Measurements from ENCODE around the gene LDLRAD4.
"Not testable (repeated sequence)": the region's sequence is repeated elsewhere in the genome, so short reads cannot be mapped to it uniquely, and the experiment has no call there.

Gene LDLRAD4

DNA sequence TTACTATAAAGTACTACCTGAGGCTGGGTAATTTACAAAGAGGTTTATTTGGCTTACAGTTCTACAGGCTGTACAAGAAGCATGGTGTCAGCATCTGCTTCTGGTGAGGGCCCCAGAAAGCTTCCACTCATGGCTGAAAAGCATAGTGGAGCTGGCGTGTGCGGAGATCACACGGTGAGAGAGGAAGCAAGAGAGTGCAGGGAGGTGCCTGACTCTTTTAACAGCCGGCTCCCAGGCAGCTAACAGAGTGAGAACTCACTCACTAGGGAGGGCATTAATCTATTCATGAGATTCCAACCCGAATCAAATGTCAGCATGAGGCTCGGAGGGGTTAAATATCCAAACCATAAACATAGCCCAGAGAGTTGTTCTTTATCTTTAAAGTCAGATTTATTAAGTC, 117.3 kb downstream of the LDLRAD4 start:
- no peak for DNase-seq (ENCODE audit: low read depth in 3 of 3)

GRCh38 chr18:13336841-13337240, 118.3 kb downstream of the LDLRAD4 start:
- DNase-seq (ENCODE audit: low read depth in 3 of 3) = no peak

DNA sequence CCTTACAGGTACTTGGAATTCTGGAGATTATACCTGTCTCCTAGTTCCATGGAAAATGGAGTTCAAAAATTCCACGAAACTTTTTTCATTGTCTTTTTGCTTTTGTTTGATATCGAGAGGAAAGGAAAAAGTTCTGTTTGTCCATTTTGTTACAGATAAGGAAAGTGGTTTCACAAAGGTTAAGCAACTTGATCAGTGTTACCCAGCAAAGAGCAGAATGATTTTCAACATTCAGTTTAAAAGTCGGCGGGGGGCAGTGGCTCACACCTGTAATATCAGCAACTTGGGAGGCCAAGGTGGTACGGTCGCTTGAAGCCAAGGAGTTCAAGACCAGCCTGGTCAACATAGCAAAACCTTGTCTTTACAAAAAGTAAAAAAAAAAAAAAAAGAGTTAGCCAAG, 118.8 kb downstream of the LDLRAD4 start:
- DNase-seq (ENCODE audit: low read depth in 3 of 3) = no peak

DNA sequence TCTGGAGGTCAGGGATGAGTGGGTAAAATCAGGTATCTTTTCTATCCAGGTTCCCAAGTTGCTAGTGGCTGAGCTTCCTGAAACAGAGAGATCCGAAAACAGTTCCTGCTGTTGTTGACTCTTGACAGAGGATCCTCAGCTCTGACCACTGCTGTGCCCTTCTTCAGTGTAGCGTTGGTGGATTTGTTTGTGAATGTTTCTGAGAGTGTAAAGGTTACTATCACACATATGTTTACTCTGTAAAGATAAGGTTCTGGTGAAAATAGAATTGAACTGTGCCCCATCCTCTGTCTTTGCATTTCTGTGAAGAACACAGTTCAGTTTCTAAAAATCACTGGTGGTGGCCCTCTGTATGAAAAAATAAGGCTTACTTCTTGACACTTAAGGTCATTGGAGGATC, 119.8 kb downstream of the LDLRAD4 start:
- DNase-seq (ENCODE audit: low read depth in 3 of 3) = no peak

GRCh38 chr18:13339653-13340052, 121.1 kb downstream of the LDLRAD4 start:
- DNase-seq (ENCODE audit: low read depth in 3 of 3) = no peak

GRCh38 chr18:13346449-13346848, 127.9 kb downstream of the LDLRAD4 start:
- DNase-seq (ENCODE audit: low read depth in 3 of 3) = not testable (repeated sequence)

GRCh38 chr18:13353084-13353823, 134.7 kb downstream of the LDLRAD4 start:
- no peak for DNase-seq (ENCODE audit: low read depth in 3 of 3)

DNA sequence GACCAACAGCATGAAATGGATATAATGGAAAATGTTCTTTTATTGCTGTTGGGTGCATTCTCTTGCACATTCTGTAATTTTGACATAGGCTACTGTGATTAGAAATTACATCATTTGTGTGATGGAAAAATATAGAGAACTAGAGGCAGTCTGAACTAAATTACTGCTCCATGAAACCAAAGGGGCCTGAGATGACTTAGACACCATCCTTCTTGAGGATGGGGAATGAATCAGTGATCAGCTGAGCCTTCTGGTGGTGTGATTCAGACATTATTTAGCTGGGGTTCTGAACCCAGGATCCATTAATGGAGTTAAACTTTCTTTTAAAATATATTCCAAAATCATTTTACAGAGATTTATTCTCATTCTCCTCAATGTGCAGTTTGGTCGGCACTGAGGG, 135.8 kb downstream of the LDLRAD4 start:
- DNase-seq (ENCODE audit: low read depth in 3 of 3) = no peak

DNA sequence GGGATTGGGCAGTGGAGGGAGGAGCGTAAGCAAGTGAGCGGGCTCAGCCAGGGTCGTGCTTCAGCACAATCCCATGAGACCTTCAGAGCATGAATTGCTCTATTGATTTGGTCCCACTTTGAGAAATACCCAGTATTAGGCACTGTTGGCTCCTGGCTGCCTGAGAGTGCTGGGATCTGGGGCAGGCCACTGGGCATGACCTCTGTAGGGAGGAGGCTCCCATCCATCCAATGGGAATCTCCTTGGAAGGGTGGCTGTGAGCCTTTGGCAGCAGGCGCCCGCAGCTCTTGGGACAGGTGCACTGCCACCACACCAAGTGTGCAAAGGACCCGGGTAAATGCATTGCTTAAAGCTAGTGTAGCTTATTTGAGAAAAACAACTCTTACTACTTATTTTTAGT, 137.5 kb downstream of the LDLRAD4 start:
- DNase-seq (ENCODE audit: low read depth in 3 of 3) = no peak

DNA sequence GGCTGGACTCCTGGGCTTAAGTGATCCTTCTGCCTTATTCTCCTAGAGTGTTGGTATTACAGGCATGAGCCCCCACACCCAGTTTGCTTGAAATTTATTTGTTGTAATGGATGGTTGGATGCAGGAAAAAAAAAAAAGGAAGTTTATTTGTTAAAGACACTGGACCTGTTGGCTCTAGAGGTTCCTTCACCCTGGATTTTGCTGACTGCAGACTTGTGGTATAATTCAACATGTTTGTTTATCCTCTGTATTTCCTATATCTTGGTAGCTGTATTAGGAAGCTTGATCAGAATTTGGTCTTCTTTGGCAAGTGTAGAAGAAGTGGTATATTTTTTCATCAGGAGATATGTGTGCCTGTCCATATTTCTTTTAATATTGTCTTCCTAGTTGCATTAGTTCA, 138.7 kb downstream of the LDLRAD4 start:
- no peak for DNase-seq (ENCODE audit: low read depth in 3 of 3)

DNA sequence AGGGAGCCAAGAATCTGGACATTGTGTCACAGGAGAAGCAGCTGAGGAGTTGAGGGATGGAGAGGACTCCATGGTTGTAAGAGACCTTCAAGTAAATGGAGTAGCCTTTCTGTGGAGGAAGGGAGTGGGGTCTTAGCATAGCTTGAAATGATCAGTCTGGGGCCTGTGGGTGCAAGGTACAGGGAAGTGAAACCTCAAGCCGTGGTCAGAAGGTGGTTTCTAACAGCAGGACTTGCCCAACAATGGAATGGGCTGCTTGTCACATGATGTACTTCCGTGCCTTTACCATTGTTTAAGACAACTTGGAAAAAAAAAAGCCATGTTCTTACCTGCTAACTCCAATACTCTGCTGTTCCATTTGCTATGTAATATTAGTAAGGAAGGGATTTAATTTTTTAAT, 140.7 kb downstream of the LDLRAD4 start:
- DNase-seq (ENCODE audit: low read depth in 3 of 3) = no peak

DNA sequence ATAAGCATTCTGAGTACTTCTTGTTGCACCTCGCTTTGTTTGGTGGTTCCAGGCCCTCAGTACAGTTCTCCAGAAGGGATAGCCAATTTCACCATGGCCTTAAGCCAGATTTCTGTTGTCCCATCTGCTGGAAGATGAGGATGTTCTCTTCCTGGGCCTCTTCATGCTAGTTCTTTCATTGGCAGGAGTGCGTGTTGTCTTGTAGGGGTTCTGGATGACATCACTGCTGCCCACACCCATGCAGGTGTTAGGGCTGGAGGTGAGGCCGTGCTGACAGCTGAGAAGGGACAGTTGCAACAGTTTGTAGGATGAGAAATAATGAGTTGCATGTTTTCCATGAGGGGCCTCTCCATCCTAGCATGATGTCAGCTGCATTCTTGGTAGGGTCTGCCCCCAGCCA, 142.9 kb downstream of the LDLRAD4 start:
- no peak for DNase-seq (ENCODE audit: low read depth in 3 of 3)

DNA sequence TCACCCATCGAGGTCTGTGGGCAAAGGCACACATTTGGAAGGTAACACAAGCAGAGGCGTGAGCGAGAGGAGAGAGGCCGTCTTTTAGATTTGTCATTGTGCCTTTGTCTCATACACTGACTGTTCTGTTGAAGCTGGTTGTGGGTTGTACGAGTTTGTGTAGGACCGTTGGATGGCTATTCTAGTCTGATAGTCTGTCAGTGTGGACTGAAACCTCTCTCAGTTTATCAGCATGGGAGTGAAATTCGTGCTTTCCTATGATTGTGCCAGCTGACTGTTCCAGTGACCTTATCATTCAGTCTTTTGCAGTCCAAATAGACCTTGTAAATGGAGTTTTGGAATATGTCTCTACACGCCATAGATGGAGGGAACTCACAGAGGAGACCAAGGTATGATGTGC, 143.5 kb downstream of the LDLRAD4 start:
- DNase-seq (ENCODE audit: low read depth in 3 of 3) = no peak

GRCh38 chr18:13362607-13363006, 144.0 kb downstream of the LDLRAD4 start:
- no peak for DNase-seq (ENCODE audit: low read depth in 3 of 3)

DNA sequence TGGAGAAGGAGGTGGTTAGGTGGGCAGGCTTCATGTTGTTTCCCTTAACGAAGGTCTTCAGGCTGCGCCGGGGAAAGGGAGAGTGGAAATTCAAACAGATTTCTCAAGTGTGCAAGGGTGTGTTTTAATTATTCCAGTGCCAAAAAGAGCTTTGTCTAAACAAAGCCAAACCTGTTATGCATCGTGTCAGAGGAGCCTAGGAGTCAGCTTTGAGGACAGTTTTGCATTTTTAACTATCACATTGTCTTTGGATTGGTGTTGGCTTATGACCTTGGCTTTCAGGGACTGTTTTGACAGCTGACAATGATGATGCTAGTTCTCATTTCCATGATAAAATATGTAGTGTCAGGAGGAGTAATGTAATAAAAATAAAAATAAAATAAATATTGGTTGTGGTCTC, 144.8 kb downstream of the LDLRAD4 start:
- DNase-seq (ENCODE audit: low read depth in 3 of 3) = no peak

GRCh38 chr18:13364721-13365205, 146.2 kb downstream of the LDLRAD4 start:
- no peak for DNase-seq (ENCODE audit: low read depth in 3 of 3)

GRCh38 chr18:13366131-13366530, 147.6 kb downstream of the LDLRAD4 start:
- DNase-seq (ENCODE audit: low read depth in 3 of 3) = no peak

DNA sequence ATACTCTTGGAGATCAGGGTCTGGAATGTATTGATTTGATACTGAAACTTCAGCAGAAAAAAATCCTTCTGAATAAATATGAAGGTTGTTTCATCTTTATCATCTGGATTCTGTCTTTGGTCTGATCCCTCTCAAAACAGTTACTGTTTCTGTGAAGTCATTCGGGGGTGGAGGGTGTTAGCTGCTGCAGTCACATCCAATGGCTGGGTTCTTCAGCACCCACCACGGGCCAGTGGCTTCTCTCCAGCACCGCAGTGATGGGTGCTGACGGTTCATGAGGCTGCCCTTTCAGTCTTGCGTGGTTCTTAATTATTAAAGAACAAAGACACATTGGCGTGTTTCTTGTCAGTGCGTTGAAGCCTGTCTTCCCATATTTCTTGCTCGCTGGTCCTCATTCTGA, 148.0 kb downstream of the LDLRAD4 start:
- no peak for DNase-seq (ENCODE audit: low read depth in 3 of 3)

- DNase-seq (ENCODE audit: low read depth in 3 of 3) = no peak
Measured at GRCh38 chr18:13366962-13367892, 148.7 kb downstream of the LDLRAD4 start.

DNA sequence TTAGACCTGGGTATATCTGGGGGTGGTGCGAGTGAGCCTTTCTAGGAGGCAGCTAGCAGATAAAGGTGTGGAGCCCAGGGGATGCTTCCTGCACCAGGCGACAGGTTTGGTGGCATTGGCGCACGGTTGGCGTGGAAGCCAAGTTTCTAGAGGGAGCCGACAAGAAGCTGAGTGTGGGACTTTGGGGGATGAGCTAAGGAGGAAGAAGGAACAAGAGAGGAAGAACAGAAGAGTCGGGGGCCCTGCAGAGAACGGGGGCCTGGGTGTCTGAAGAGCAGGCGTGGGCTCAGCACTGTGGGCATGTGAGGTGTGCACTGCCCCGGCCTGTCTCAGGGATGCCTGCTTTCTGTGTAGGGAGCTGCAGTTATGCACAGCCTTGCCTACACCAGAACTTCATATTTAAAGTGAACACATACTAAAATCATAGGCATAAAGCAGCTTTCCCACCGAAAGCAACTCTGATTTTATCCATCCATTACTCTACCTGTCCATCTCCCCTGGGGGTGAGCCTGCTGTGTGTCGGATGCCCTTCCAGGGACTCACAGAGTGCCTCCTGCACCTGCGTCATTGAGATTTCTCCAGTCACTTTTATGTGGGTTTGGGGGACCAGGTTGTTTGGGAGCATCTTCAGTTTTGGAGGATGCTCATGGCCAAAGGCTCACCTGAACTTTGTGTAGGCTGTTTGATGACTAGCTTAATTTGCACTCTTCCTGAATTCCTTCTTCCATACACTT, 149.7 kb downstream of the LDLRAD4 start:
- DNase-seq (ENCODE audit: low read depth in 3 of 3) = no peak

DNA sequence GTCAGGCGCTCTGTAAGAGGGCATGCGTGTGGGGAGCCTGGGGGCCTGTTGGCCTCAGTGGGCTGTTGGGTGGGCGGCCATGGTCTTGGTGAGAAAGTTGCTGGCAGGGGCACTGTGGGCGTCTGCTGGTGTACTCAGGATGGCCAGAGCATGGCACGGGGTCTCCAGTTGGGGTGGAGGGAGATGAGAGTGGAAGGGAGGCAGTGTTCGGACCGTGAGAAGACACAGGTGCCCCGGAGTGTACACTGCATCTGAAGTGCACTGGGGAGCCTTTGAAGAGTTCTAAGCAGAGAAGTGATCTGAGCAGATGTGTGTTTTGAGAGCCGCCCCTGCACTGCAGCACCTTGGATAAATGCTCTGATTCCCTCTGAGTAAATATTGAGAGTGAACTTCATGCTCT, 150.8 kb downstream of the LDLRAD4 start:
- no peak for DNase-seq (ENCODE audit: low read depth in 3 of 3)
